KMS-11 (cell line): Measurements from ENCODE around the gene SORCS2.

Source experiments
- H2AFZ ChIP-seq: fragments of 200-600 bp; sonication (generic); 2 replicates; pipeline ENCODE4 v1.6.1; 2016; ENCODE audit warnings: antibody characterized with exemption, mixed run types, low read depth
- H3K27ac ChIP-seq: fragments of 200-600 bp; sonication (generic); 2 replicates; pipeline ENCODE4 v1.6.1; 2016; ENCODE audit warnings: mild to moderate bottlenecking, mixed run types
- H3K27me3 ChIP-seq: fragments of 200-600 bp; sonication (generic); 2 replicates; pipeline ENCODE4 v1.6.1; 2017; ENCODE audit warnings: mild to moderate bottlenecking, low read depth, mixed run types, moderate library complexity; ENCODE audit not compliant: insufficient read depth
- H3K36me3 ChIP-seq: fragments of 200-600 bp; sonication (generic); 2 replicates; pipeline ENCODE4 v1.6.1; 2017; ENCODE audit warnings: mild to moderate bottlenecking, mixed run types; ENCODE audit not compliant: insufficient read depth
- H3K4me1 ChIP-seq: fragments of 200-600 bp; sonication (generic); 2 replicates; pipeline ENCODE4 v1.6.1; 2016; ENCODE audit warnings: mild to moderate bottlenecking, low read depth, mixed run types; ENCODE audit not compliant: poor library complexity, severe bottlenecking
- H3K4me2 ChIP-seq: fragments of 200-600 bp; sonication (generic); 2 replicates; pipeline ENCODE4 v1.7.0; 2016; ENCODE audit warnings: mild to moderate bottlenecking, mixed run types
- H3K4me3 ChIP-seq: fragments of 200-600 bp; sonication (generic); IDR thresholded peaks from 2 replicates; pipeline ENCODE4 v1.6.1; 2017; ENCODE audit warnings: low read depth, low read length, mixed read lengths; ENCODE audit not compliant: insufficient read depth
- H3K79me2 ChIP-seq: fragments of 200-600 bp; sonication (generic); 2 replicates; pipeline ENCODE4 v1.6.1; 2016; ENCODE audit warnings: low read depth, mixed run types; ENCODE audit not compliant: insufficient read depth
- H3K9ac ChIP-seq: fragments of 200-600 bp; sonication (generic); 2 replicates; pipeline ENCODE4 v1.6.1; 2016; ENCODE audit warnings: mild to moderate bottlenecking, mixed run types
- H4K20me1 ChIP-seq: fragments of 200-600 bp; sonication (generic); 2 replicates; pipeline ENCODE4 v1.6.1; 2016; ENCODE audit warnings: mild to moderate bottlenecking, mixed run types; ENCODE audit not compliant: insufficient read depth
- CTCF ChIP-seq: fragments of 200-600 bp; sonication (generic); conservative IDR thresholded peaks from 2 replicates; pipeline ENCODE4 v1.6.1; 2017; ENCODE audit warnings: low read depth, mild to moderate bottlenecking, antibody characterized with exemption, low read length, moderate library complexity, mixed read lengths

The SORCS2 gene

DNA sequence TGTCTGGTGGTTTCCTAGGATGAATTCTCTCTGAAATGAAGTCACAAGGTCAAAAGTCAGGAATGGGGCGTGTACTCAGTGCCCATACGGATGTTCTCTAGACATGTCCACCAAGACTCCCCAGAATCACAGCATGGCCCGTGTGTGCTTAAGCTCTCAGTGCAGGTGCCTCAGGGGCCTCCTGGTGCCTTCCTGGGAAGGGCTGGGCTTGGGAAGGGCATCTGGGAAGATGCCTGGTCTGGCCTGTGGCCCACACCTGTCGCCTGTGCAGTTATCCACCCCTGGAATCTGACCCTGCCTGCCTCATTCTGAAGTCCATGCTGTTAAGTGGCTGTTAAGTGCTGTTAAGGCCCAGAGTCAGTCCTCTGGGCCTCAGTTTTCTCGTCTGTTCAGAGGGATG is 31.2 kb downstream of the SORCS2 start:
- no peaks in the 10 kb centered on the region for H3K4me1 ChIP-seq
- H3K4me3 ChIP-seq = no peak overlapping the region
- H3K4me2 ChIP-seq = no peak overlapping the region
- peaks cover 37% of the 10 kb centered on the region; the same call in 1 of the 2 replicates for H3K27me3 ChIP-seq
- no peaks in the 10 kb centered on the region for H3K79me2 ChIP-seq
- no peaks in the 10 kb centered on the region for H4K20me1 ChIP-seq
- H3K27ac ChIP-seq = no peak overlapping the region
- H3K36me3 ChIP-seq = no peaks in the 10 kb centered on the region
- TF ChIP-seq CTCF = no peak
- no peak overlapping the region for H2AFZ ChIP-seq
- no peak overlapping the region for H3K9ac ChIP-seq

GRCh38 chr4:7224001-7224400 is 31.7 kb downstream of the SORCS2 start:
- no peaks in the 10 kb centered on the region for H3K4me1 ChIP-seq
- H3K27me3 ChIP-seq = peaks cover 37% of the 10 kb centered on the region; the same call in 1 of the 2 replicates
- no peaks in the 10 kb centered on the region for H4K20me1 ChIP-seq
- H3K9ac ChIP-seq = no peak overlapping the region
- no peak overlapping the region for H3K4me2 ChIP-seq
- no peaks in the 10 kb centered on the region for H3K79me2 ChIP-seq
- H3K36me3 ChIP-seq = no peaks in the 10 kb centered on the region
- H3K27ac ChIP-seq = no peak overlapping the region
- no peak overlapping the region for H3K4me3 ChIP-seq
- H2AFZ ChIP-seq = no peak overlapping the region
- no peak for TF ChIP-seq CTCF

- H3K27me3 ChIP-seq = peaks cover 37% of the 10 kb centered on the region; the same call in 1 of the 2 replicates
- H3K9ac ChIP-seq = no peak overlapping the region
- no peak overlapping the region for H3K4me3 ChIP-seq
- no peak overlapping the region for H3K27ac ChIP-seq
- no peak for TF ChIP-seq CTCF
- no peaks in the 10 kb centered on the region for H3K4me1 ChIP-seq
- no peaks in the 10 kb centered on the region for H3K79me2 ChIP-seq
- no peaks in the 10 kb centered on the region for H4K20me1 ChIP-seq
- H2AFZ ChIP-seq = no peak overlapping the region
- H3K4me2 ChIP-seq = no peak overlapping the region
- H3K36me3 ChIP-seq = no peaks in the 10 kb centered on the region
Observed at GRCh38 chr4:7224878-7225533, 32.7 kb downstream of the SORCS2 start.

- no peak for TF ChIP-seq CTCF
- no peak overlapping the region for H3K27ac ChIP-seq
Observed at GRCh38 chr4:7226439-7226838, 34.1 kb downstream of the SORCS2 start.

More at GRCh38 chr4:7226439-7226838, 34.1 kb downstream of the SORCS2 start:
- no peak overlapping the region for H3K9ac ChIP-seq
- H3K4me3 ChIP-seq = no peak overlapping the region
- peaks cover 28% of the 10 kb centered on the region; the same call in 1 of the 2 replicates for H3K27me3 ChIP-seq
- H2AFZ ChIP-seq = no peak overlapping the region
- H3K79me2 ChIP-seq = no peaks in the 10 kb centered on the region
- no peaks in the 10 kb centered on the region for H4K20me1 ChIP-seq
- H3K36me3 ChIP-seq = no peaks in the 10 kb centered on the region
- no peak overlapping the region for H3K4me2 ChIP-seq
- no peaks in the 10 kb centered on the region for H3K4me1 ChIP-seq
